RWPE1 (cell line): ENCODE measurements around the gene SBF1.

ENCODE experiments used
- CTCF ChIA-PET: fragments of 350-600 bp; sonication (Branson Sonifier 250); formaldehyde crosslinking; extraction: SDS; loops from one replicate; lab custom pipeline; 2021; lab: Yijun Ruan, JAX
- POLR2A ChIA-PET: fragments of 400-600 bp; formaldehyde crosslinking; extraction: SDS; loops from one replicate; lab custom pipeline; 2020; ENCODE audit warnings: antibody characterized with exemption; ENCODE audit not compliant: low non-redundant PET; lab: Yijun Ruan, JAX
- DNase-seq: peaks from one replicate; pipeline ENCODE4 v3.0.0; 2012; ENCODE audit warnings: low spot score
- H3K27ac ChIP-seq: fragments of 450-650 bp; 2 replicates; pipeline ENCODE4 v1.5.1; 2017
- CTCF ChIP-seq: fragments of 450-650 bp; conservative IDR thresholded peaks from 2 replicates; pipeline ENCODE4 v1.5.1; 2017; ENCODE audit warnings: low read depth, mild to moderate bottlenecking

SBF1 gene

GRCh38 chr22:50461536-50461935 is 13.3 kb downstream of the SBF1 start:
- DNase-seq: no peak
- TF ChIP-seq CTCF: no peak
- ChIA-PET POLR2A (no interaction called here), CTCF (interaction anchor here (0.9 kb wide), 1 partner anchor 116 kb away, joined by 3 read pairs; no protein-coding TSS in a partner anchor)
- H3K27ac ChIP-seq: no peak overlapping the region

- CTCF ChIA-PET: interaction anchor here (0.9 kb wide), 1 partner anchor 116 kb away, joined by 3 read pairs; no protein-coding TSS in a partner anchor
- no peak overlapping the region for H3K27ac ChIP-seq
- peak; percentile 61 for DNase-seq
- TF ChIP-seq CTCF: no peak
- POLR2A ChIA-PET: no interaction called here
These were observed 13.9 kb downstream of the SBF1 start for GRCh38 chr22:50460938-50461337.

GRCh38 chr22:50459496-50460140 is 15.2 kb downstream of the SBF1 start:
- no peak for DNase-seq
- peak overlapping the region; percentile 28 for H3K27ac ChIP-seq
- TF ChIP-seq CTCF: no peak
- ChIA-PET POLR2A (interaction anchor here (0.9 kb wide), 1 partner anchor 10 kb away, joined by 4 read pairs; no protein-coding TSS in a partner anchor), CTCF (no interaction called here)

- H3K27ac ChIP-seq: peak overlapping the region; percentile 28
- ChIA-PET CTCF (no interaction called here), POLR2A (no interaction called here)
- no peak for DNase-seq
- no peak for TF ChIP-seq CTCF
These were observed 15.8 kb downstream of the SBF1 start for GRCh38 chr22:50459016-50459415.

GRCh38 chr22:50456466-50457234 is 18.2 kb downstream of the SBF1 start:
- ChIA-PET POLR2A (no interaction called here), CTCF (interaction anchor here (0.7 kb wide), 1 partner anchor 108 kb away, joined by 4 read pairs; no protein-coding TSS in a partner anchor)
- DNase-seq: no peak
- no peak overlapping the region for H3K27ac ChIP-seq
- peak; percentile 27 for TF ChIP-seq CTCF

GRCh38 chr22:50456026-50456425 is 18.8 kb downstream of the SBF1 start:
- H3K27ac ChIP-seq: no peak overlapping the region
- no peak for TF ChIP-seq CTCF
- CTCF ChIA-PET: interaction anchor here (0.6 to 0.7 kb wide), 2 partner anchors 10 to 107 kb away, joined by 4 read pairs; no protein-coding TSS in a partner anchor
- POLR2A ChIA-PET: no interaction called here
- DNase-seq: no peak
